GM18526 (cell line): ENCODE results near the gene ZNF471.

Experiments
- POLR2A ChIP-seq: IDR thresholded peaks from 3 replicates; pipeline ENCODE4 v1.6.1; 2011; ENCODE audit not compliant: insufficient read length; ENCODE audit errors: extremely low read depth

The ZNF471 gene

DNA sequence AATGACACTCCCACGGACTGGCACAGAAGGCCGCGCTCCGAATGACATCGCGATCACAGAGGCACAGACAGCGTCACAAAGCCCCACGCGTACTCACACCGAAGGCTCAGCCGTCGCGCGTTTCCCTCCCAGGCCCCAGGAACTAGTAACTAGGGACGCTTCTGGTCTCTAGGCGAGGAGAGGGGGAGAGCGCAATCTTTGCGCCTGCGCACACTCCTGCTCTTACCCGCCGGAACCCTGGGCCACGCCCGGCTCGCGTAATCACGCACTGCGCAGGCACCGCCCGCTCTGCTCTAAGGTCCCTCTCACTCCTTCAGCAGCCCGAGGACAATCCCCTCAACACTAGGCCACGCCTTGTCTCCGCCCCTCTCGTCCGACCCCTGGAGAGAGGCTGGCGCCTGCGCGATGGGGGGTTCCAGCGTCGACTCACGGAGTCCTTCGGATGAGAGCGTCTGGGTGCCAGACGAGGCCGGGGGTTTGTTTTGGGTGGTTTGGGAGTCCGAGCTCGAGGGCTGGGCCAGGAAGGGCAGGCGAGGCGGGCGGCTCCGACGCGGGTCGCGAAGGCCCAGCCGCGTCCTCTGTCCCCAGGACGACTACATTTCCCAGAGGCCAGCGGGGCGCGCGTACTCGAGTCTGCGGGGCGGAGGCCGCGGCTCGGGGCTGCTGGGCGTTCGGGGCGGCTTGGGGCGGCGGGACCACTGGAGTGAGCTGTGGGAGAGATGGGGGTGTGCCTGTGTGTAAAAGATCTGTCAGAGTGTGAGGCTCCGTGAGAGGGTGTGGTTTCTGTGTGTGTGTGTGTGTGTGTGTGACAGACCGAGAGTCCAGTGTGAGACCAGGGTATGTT lies at the start of gene ZNF471:
ZNF471 (plus strand) TSS at position 410 of the 844 bp plus-strand sequence. CDS start 3,717 bp downstream, outside the sequence.
- TF ChIP-seq POLR2A = no peak

- no peak for TF ChIP-seq POLR2A
Observed at GRCh38 chr19:56474308-56474707, 33.3 kb upstream of the ZNF471 start.

DNA sequence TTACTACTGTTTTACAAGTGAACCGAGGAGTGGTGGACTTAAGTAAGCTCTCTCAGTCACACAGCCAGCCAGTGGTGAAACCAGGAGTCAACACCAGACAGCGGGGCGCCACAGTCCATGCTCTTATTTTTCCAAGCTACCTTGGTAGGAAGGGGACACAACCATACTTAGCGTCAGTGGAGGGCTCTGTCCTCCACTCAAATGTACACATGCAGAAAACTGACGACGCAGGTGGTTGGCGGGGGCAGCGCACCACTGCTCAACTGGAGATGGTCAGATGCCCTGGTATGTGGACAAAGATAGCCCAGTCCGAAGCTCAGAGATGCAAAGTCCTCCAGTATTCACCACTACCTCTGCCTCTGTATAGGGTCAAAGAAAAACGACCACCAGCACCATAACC lies 31.6 kb upstream of the ZNF471 start:
- TF ChIP-seq POLR2A = no peak

DNA sequence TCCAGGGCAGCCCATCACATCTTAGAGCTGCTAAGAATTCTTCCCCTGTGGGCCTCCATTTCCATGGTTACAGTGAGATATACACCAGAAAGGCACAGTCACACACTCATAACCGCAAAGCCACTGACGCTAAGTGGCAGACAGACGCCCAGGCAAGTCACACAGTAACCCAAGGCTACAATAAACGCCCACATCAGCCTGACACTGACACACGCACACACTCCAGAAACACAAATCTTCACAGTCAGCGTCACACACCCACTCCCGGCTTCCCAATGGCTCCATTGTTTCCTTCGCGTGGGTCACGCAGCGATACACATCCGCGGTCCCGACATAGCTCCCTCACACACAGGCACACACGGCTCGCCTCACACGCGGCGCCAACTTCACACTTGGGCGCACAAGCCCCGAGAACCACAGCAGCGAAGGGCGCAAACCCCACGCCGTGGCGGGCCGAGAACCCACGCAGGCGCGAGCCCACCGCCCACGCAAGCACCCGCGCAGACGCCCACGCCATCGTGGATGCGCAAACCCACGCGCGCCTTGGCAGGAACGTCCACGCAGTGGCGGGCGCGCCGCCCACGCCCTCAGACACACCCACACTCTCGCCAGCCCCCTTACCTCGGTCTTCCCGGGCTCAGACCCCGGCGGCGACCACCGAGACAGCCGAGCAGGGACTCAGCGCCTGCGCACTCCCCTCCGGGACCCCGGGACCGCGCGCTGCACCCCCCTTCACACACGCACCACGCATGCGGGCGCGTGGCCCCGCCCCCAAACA lies 30.8 kb upstream of the ZNF471 start, which contains the start of gene ZNF667:
ZNF667 (minus strand) TSS at position 695 of the 778 bp plus-strand sequence. CDS start 14,975 bp downstream, outside the sequence.
- TF ChIP-seq POLR2A = no peak

GRCh38 chr19:56477429-56478338 lies 30.0 kb upstream of the ZNF471 start:
- TF ChIP-seq POLR2A = no peak

GRCh38 chr19:56491399-56491798 lies 16.3 kb upstream of the ZNF471 start:
- no peak for TF ChIP-seq POLR2A

DNA sequence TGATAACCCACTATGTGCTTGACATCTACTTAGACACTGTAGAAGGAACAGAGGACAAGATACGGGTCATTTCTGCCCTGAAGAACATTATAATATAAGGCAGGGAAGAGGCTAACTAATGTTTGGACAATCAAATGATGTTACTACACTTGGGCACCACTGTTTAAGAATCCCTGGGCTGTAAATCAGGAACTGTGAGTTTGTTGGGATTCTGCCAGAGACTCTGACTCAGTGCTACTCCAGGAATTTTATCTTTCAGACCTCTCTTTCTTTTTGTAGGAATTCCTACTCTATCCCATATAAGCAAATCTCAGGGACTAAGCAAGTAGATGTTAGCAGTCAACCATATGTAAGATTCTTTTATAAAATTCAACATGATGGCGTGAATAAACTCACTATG lies 3.1 kb upstream of the ZNF471 start:
- no peak for TF ChIP-seq POLR2A

GRCh38 chr19:56508290-56508778 lies 679 bp downstream of the ZNF471 start:
- no peak for TF ChIP-seq POLR2A

- no peak for TF ChIP-seq POLR2A
Observed at GRCh38 chr19:56525214-56525860, 17.7 kb downstream of the ZNF471 start.

GRCh38 chr19:56537442-56537841 lies 29.8 kb downstream of the ZNF471 start:
- no peak for TF ChIP-seq POLR2A

DNA sequence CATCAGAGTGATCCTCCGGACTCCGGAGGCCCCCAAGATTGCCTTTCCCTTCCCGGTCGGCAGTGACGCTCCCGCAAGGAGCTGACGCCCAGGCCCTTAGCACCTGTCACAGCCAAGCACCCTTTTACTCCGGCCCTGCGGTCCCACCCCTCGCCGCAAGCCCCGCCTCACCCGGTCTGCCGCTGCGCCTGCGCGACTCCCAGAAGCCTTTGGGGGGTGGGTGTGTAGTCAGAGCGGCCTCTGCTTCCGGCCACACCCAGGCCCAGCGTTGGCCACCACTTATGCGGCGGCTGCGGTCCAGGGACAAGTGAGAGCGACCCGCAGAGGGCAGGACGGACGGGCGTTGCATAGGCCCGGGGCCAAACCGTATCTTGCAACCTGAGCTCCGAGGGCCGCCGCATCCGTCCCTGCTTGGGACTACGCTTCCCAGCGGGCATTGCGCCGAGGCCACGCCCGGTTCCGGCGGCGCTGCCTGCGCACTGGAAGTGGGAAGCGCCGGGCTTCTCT lies 30.7 kb downstream of the ZNF471 start:
- no peak for TF ChIP-seq POLR2A

DNA sequence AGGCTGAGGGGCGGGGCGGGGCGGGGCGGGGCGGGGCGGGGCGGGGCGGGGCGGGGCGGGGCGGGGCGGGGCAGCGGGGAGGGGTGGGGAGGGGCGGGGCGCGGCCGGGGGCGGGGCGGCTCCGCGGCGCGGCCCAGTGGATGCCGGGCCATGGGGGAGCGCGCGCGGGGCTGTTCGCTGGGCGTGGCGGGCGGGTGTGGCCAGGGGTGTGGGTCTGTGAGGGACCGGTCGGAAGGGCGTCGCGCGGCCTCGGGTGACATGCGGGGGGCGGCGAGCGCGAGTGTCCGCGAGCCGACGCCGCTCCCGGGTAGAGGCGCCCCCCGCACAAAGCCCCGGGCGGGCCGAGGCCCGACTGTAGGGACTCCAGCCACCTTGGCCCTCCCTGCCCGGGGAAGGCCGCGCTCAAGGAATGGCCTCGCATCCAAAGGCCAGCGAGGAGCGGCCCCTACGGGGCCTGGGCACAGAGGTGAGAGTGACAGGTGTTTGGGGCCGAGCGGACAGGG lies 31.2 kb downstream of the ZNF471 start, which contains the start of gene ZFP28:
ZFP28 (plus strand) TSS at position 188 of the 503 bp plus-strand sequence; CDS start at position 259, 71 bp downstream.
- TF ChIP-seq POLR2A = no peak

GRCh38 chr19:56543776-56544175 lies 36.1 kb downstream of the ZNF471 start:
- TF ChIP-seq POLR2A = no peak

DNA sequence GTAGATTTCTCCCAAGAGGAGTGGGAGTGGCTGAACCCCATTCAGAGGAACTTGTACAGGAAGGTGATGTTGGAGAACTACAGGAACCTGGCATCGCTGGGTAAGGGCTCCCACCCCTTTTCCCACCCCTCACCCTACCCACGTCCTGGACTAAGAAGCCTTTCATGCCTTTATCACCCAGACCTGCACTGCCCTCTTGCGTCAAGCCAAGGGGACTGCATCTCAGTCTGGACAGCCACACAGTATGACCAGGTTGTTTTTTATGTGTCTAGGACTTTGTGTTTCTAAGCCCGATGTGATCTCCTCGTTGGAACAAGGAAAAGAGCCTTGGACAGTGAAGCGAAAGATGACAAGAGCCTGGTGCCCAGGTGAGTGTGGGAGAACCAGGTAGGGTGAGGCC lies 39.9 kb downstream of the ZNF471 start:
- TF ChIP-seq POLR2A = no peak

DNA sequence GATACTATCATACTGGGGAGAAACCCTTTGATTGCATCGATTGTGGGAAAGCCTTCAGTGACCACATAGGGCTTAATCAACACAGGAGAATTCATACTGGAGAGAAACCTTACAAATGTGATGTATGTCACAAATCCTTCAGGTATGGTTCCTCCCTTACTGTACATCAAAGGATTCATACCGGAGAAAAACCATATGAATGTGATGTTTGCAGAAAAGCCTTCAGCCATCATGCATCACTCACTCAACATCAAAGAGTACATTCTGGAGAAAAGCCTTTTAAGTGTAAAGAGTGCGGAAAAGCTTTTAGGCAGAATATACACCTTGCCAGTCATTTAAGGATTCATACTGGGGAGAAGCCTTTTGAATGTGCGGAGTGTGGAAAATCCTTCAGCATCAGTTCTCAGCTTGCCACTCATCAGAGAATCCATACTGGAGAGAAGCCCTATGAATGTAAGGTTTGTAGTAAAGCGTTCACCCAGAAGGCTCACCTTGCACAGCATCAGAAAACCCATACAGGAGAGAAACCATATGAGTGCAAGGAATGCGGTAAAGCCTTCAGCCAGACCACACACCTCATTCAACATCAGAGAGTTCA lies 46.7 kb downstream of the ZNF471 start:
- TF ChIP-seq POLR2A = no peak
